Testis (tissue), 3 donors: ENCODE measurements around the gene GRIK1. TPM values are rescaled to one million over a fixed set of nuclear protein-coding genes. Genes with fewer than 3 reads are reported as not detected.

Experiments used
- DNase-seq: peaks from one replicate; pipeline ENCODE4 v3.0.0-alpha.2; 2019
- H3K27ac ChIP-seq, 2 donors: fragments of 200-600 bp; sonication (generic); one replicate each; pipeline ENCODE4 v1.5.1; 2019
- H3K27me3 ChIP-seq: fragments of 200-600 bp; sonication (generic); one replicate; pipeline ENCODE4 v1.5.1; 2019
- H3K36me3 ChIP-seq: fragments of 200-600 bp; sonication (generic); one replicate; pipeline ENCODE4 v1.5.1; 2017; ENCODE audit warnings: low read depth; ENCODE audit errors: missing control alignments
- H3K4me1 ChIP-seq: fragments of 200-600 bp; sonication (generic); one replicate; pipeline ENCODE4 v1.5.1; 2019
- H3K4me3 ChIP-seq, 2 donors: fragments of 200-600 bp; sonication (generic); one replicate each; pipeline ENCODE4 v1.5.1; 2017 to 2019
- H3K9me3 ChIP-seq: fragments of 200-600 bp; sonication (generic); one replicate; pipeline ENCODE4 v1.5.1; 2017
- CTCF ChIP-seq, 3 experiments: fragments of 450-650 bp in 2 of 3; fragments of 200-600 bp in 1 of 3; sonication (generic) in 1 of 3; IDR thresholded peaks; one replicate each; pipeline ENCODE4 v1.5.1; 2016 to 2019; ENCODE audit warnings: antibody characterized with exemption in 3 of 3, mild to moderate bottlenecking in 2 of 3, moderate library complexity in 1 of 3
- POLR2A ChIP-seq: fragments of 450-650 bp; IDR thresholded peaks from one replicate; pipeline ENCODE4 v1.6.1; 2017; ENCODE audit warnings: antibody characterized with exemption, mild to moderate bottlenecking, moderate library complexity
- whole genome bisulfite sequencing, 2 donors: methylation state at CpG; one replicate each; pipeline ENCODE4 v1.1.5; 2018; 5-methylcytosine and 5-hydroxymethylcytosine counted together
- intact Hi-C: fragments of 100-400 bp; cut with DNase I; formaldehyde crosslinking; loops from one replicate; pipeline ENCODE4 v1.15.1; 2023; ENCODE audit warnings: low total_unique reads
- polyA plus RNA-seq: library from polyadenylated mRNA; stranded (reverse); fragments of 350-450 nt; fragmentation: Illumina TruSeq; extraction: RNeasy Lipid Tissue Mini Kit (QIAGEN cat#74804); gene quantifications from one replicate; pipeline ENCODE4 v1.2.3, GENCODE V29; 2014; ENCODE audit warnings: low read depth, low replicate concordance; ENCODE audit not compliant: insufficient read depth
- total RNA-seq, 2 donors: library from RNA; depleted of rRNA; stranded (reverse); fragments of >200 nt; gene quantifications; one replicate each; pipeline ENCODE4 v1.2.3, GENCODE V29; 2016

GRIK1 gene
- total and polyA plus RNA-seq, 3 donors from 2014 or later, result 0.08 to 0.25 (median 0.20) TPM

- intact Hi-C loops, result no loop called here
- Histone ChIP-seq H3K36me3 (no peaks in the 10 kb centered on the region), H3K9me3 (no peaks in the 10 kb centered on the region), H3K27ac (no peak overlapping the region), H3K4me1 (no peaks in the 10 kb centered on the region), H3K27me3 (no peaks in the 10 kb centered on the region), H3K4me3 (no peak overlapping the region)
- no peak for TF ChIP-seq POLR2A
- TF ChIP-seq CTCF (IDR thresholded peaks at IDR 0.05), result no peak
- no peak for DNase-seq
Measured at GRCh38 chr21:29825345-29825744, 114.5 kb downstream of the GRIK1 start.

GRCh38 chr21:29822064-29822463, 117.7 kb downstream of the GRIK1 start:
- Histone ChIP-seq H3K9me3 (no peaks in the 10 kb centered on the region), H3K27ac (no peak overlapping the region), H3K36me3 (no peaks in the 10 kb centered on the region), H3K4me1 (no peaks in the 10 kb centered on the region), H3K27me3 (no peaks in the 10 kb centered on the region), H3K4me3 (no peak overlapping the region)
- no peak for TF ChIP-seq POLR2A
- TF ChIP-seq CTCF (IDR thresholded peaks at IDR 0.05), result no peak
- intact Hi-C loops, result no loop called here
- DNase-seq, result no peak

GRCh38 chr21:29821230-29821629, 118.6 kb downstream of the GRIK1 start:
- Histone ChIP-seq H3K27ac (no peak overlapping the region), H3K36me3 (no peaks in the 10 kb centered on the region), H3K27me3 (no peaks in the 10 kb centered on the region), H3K4me3 (no peak overlapping the region), H3K4me1 (no peaks in the 10 kb centered on the region), H3K9me3 (no peaks in the 10 kb centered on the region)
- DNase-seq, result no peak
- 88 to 100% methylated on average over 1 of the region's 1 CpG for WGBS, 2 donors
- TF ChIP-seq CTCF (IDR thresholded peaks at IDR 0.05) (no peak), POLR2A (no peak)
- intact Hi-C loops, result no loop called here

GRCh38 chr21:29819675-29820326, 120.0 kb downstream of the GRIK1 start:
- Histone ChIP-seq H3K4me3 (no peak overlapping the region), H3K36me3 (no peaks in the 10 kb centered on the region), H3K27me3 (no peaks in the 10 kb centered on the region), H3K4me1 (no peaks in the 10 kb centered on the region), H3K27ac (no peak overlapping the region), H3K9me3 (no peaks in the 10 kb centered on the region)
- DNase-seq, result no peak
- TF ChIP-seq POLR2A (no peak), CTCF (IDR thresholded peaks at IDR 0.05) (no peak)
- intact Hi-C loops, result no loop called here
- WGBS, 2 donors, result 58 to 69% methylated on average over 5 of the region's 5 CpGs

- Histone ChIP-seq H3K9me3 (no peaks in the 10 kb centered on the region), H3K4me3 (no peak overlapping the region), H3K36me3 (no peaks in the 10 kb centered on the region), H3K27ac (no peak overlapping the region), H3K4me1 (no peaks in the 10 kb centered on the region), H3K27me3 (no peaks in the 10 kb centered on the region)
- no peak for DNase-seq
- WGBS, 2 donors, result 76 to 83% methylated on average over 2 of the region's 2 CpGs
- TF ChIP-seq CTCF (IDR thresholded peaks at IDR 0.05), result no peak
- TF ChIP-seq POLR2A, result no peak
- intact Hi-C loops, result no loop called here
Measured at GRCh38 chr21:29818383-29818921, 121.3 kb downstream of the GRIK1 start.
